ENCODE results near the gene YARS1.

GRCh38 chr1:32811917-32812316 lies 5.2 kb downstream of the YARS1 start:
- no peak for TF ChIP-seq CTCF (IDR thresholded peaks at IDR 0.05)
- TF ChIP-seq POLR2AphosphoS5 (IDR thresholded peaks at IDR 0.05): no peak
- TF ChIP-seq EP300 (IDR thresholded peaks at IDR 0.05): no peak
